Measurements from ENCODE around the gene RTN1.

RTN1 gene

DNA sequence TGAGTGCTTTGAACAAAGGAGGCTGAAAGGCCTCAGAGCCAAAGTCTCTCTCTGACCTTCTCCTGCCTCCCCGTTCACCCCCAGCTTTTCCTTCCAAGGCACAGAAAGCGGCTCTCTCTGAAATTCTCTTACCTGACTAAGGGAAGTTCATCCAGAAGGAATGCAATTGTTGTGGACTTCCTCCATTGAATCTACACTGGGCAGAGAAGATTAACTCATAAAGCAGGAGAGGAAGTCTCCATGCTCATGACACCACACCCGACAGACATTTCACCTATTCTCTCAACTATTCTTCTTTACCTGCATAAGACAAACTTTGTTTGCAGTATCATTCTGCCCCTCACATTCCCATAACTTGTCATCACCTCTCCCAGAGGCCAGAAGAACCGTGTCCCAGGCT is 164.7 kb downstream of the RTN1 start:
- no peak overlapping the region for H3K4me3 ChIP-seq (ENCODE audit: low read depth, low read length)
- no peak for TF ChIP-seq CTCF (IDR thresholded peaks at IDR 0.05; ENCODE audit: borderline replicate concordance, insufficient read depth, low read depth, low read length)

DNA sequence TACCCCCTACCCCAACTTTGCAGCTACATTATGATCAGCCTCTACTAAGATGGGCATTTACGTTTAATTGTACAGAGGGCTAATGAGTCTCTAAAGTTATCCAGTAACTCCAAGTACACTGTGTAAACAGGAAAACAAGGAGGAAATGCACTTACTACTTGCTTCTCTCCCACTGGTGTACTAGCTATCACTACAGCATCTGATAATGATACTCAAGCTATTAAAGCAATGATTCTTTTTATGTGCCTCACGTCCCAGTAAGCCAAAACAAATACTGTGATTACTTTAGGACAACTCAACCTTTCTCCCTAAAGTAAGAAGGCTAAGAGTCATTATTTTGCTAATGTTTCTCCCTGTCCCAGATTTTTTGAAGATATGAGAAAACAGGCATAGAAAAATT is 165.3 kb downstream of the RTN1 start:
- TF ChIP-seq CTCF (IDR thresholded peaks at IDR 0.05; ENCODE audit: borderline replicate concordance, insufficient read depth, low read depth, low read length), result no peak
- H3K4me3 ChIP-seq (ENCODE audit: low read depth, low read length), result no peak overlapping the region

GRCh38 chr14:59704054-59704645 is 166.4 kb downstream of the RTN1 start:
- no peak overlapping the region for H3K4me3 ChIP-seq (ENCODE audit: low read depth, low read length)
- TF ChIP-seq CTCF (IDR thresholded peaks at IDR 0.05; ENCODE audit: borderline replicate concordance, insufficient read depth, low read depth, low read length), result no peak

DNA sequence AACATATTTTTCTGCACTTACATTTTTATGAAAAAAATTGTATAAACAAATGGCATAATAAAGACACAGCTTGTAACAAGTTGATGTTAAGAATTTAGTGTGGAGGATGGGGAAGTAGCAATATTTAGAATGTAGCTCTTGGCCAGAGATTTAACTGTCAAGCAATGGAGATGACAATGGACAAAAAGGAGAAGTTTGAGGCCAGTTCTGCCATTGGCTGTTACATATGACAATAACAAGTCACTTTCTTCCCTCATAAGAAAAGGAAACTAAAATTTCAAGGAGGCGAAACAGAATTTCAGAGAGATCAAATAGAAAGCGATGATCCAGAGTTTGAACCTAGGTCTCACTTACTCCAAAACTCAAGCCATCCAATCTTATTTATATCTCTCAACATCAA is 171.1 kb downstream of the RTN1 start:
- no peak overlapping the region for H3K4me3 ChIP-seq (ENCODE audit: low read depth, low read length)
- no peak for TF ChIP-seq CTCF (IDR thresholded peaks at IDR 0.05; ENCODE audit: borderline replicate concordance, insufficient read depth, low read depth, low read length)

DNA sequence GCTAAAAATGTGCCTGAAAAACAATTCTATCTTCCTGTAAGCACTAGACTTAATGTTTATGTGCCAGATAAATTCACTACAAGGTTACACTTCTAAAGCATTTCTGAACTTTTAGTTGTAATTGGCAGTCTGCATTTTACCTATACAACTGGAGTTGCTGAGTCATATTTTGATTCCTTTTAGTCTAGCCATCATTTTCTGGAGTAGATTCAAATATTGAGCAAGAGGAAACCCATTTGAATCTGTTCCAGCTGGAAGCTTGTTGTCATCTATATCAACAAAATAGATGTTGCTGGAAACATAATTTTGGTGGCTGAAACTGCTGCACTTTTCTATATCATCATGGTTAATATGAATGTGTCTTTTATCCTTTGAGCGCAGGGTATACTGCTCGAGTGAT is 171.8 kb downstream of the RTN1 start:
- no peak for TF ChIP-seq CTCF (IDR thresholded peaks at IDR 0.05; ENCODE audit: borderline replicate concordance, insufficient read depth, low read depth, low read length)
- no peak overlapping the region for H3K4me3 ChIP-seq (ENCODE audit: low read depth, low read length)

DNA sequence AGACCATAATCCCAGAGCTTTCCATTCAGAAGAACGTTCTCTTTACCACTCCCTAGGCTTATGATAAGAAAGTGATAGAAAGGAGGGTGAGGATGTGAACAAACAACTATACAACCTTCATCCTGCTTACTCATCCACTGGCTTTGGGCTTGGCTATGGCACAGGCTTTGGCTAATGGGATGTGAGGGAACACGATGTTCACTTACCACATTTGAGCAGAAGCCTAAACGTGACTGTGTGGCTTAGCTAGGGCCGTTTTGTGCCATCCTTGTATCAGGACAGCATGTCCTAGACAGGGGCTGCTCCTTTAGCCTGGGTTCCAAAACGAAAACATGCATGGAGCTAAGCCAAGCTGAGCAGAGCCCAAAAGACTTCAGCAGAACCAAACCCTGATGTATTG is 175.4 kb downstream of the RTN1 start:
- no peak for TF ChIP-seq CTCF (IDR thresholded peaks at IDR 0.05; ENCODE audit: borderline replicate concordance, insufficient read depth, low read depth, low read length)
- no peak overlapping the region for H3K4me3 ChIP-seq (ENCODE audit: low read depth, low read length)

DNA sequence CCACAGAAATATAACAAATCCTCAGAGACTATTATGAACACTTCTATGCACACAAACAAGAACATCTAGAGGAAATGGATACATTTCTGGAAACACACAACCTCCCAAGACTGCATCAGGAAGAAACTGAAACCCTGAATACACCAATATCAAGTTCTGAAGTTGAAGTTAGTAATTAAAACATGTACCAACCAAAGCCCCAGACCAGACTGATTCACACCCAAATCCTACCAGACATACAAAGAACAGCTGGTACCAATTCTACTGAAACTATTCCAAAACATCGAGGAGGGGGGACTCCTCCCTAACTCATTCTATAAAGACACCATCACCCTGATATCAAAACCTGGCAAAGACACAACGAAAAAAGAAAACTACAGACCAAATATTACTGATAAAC is 179.3 kb downstream of the RTN1 start:
- no peak overlapping the region for H3K4me3 ChIP-seq (ENCODE audit: low read depth, low read length)
- TF ChIP-seq CTCF (IDR thresholded peaks at IDR 0.05; ENCODE audit: borderline replicate concordance, insufficient read depth, low read depth, low read length), result no peak
